GM19468 (cell line): ENCODE results near the gene ZFP91.

Experiments used
- ATAC-seq: cut with Tn5 transposase; IDR thresholded peaks from one replicate; pipeline ENCODE4 v1.9.1; 2021; ENCODE audit warnings: mild to moderate bottlenecking, moderate library complexity, moderate number of reproducible peaks; ENCODE audit not compliant: unreplicated experiment; ENCODE audit errors: extremely low read depth

The ZFP91 gene

DNA sequence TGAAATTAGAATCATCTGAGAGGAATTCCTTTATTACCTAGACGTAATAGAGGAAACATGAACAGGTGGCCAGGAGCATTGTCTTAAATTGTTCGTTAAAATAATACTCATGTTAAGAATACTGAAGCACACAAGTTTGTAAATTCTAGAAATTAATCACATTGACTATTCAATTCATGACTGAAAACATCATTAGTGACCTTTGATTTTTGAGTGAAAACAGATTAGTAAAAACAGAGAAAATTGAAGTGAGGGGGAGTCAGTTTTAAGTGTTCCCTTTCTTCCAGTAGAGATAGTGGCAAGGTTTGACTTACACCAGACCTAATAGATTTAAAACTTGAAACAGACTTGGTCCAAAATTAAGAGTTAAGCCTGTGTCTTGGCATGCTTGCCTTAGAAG, 1.4 kb downstream of the ZFP91 start:
- no peak for ATAC-seq

DNA sequence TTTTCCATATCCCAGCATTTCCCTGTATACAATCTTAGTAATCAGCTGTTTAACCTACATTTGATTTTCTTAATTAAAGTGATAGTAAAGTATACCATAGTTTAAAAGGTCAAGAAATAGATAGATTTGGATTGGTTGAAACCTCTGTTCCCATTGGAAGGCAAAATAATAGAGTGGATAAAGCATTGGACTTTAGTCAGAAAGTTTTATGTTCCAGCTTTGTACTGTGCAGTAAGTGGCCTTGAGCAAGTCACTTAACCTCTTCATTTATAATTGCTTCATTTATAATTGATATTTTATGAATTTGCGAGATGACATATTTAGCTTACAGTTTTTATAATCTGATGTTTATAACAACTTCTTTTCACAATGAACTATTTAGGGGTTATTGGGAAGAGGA, 3.6 kb downstream of the ZFP91 start:
- no peak for ATAC-seq

DNA sequence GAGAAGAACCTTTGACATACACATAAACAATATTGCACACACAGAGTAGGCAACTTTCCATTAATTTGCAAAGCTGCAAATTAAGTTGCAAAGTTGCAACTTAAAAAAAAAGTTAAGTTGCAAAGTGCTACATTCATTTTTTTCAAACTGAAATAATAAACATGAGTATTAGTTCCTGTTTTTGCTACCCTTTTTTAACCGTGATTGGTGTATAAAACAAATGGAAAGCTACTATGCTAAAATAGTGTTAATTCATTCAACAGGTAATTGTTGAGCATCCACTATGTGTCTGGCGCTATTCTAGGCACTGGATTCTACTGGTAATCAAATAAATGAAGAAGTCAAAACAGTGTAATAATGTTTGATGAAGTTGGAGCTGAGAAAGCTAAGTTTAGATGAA, 8.1 kb downstream of the ZFP91 start:
- ATAC-seq = no peak

DNA sequence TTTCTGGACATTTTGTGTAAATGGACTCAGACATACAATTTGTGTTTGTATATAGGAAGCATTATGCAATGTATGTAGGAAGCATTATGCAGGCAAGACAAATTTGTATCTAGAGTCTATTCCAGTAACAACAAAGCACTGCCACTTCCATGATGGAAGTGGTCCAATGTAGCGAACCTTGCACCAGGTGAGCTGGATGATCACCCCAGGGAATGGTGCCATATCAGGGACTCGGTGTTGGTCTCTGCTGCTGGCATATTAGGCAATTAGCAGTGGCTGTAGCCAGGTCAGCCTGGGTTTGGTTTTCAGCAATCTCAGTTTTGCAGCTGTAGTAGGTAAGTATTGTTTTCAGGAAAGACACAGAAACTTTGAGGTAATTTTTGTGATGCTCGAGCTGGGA, 12.8 kb downstream of the ZFP91 start:
- ATAC-seq = no peak

DNA sequence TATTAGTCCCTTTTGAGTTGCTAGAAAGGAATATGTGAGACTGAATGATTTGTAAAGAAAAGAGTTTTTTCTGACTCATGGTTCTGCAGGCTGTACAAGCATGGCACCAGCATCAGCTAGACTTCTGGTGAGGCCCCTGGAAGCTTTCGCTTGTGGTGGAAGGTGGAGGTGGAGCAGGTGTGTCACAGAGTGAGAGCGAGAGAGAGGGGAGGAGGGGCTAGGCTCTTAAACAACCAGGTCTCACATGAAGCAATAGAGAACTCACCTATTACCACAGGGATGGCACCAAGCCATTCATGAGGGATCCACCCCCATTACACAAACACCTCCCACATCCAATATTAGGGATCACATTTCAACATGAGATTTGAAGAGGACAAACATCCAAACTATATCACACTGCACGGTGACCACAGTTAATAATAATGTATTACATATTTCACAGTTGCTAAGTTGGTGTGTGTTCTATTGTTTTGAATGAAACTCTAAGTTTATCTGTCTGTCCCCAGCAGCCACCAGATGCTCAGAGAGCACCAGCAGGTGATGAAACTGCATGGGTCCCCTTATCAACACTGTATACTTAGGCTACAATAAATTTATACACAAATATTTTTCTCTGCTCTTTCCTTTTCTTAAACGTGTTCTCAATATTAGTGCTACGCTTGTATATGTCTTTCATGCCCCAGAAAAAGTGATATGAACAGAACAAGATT, 14.1 kb downstream of the ZFP91 start:
- no peak for ATAC-seq

DNA sequence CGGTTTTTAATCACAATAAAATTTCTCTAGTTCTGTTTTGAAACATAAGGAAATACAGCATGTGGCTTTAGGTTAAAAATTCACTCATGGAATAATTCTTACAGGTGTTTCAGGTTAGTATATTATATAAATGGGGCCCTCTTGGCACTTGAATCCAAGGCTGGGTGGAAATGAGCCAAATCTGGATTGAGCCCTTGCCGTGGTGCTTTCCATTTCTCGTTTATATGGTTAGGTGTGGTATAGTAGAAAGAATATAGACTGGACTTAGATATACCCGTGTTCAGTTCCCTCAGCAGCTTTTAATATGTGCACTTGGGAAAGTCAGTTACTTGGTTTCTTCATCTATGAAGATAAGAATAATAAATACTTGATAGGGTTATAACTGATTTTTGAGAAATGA, 16.0 kb downstream of the ZFP91 start:
- ATAC-seq = no peak

DNA sequence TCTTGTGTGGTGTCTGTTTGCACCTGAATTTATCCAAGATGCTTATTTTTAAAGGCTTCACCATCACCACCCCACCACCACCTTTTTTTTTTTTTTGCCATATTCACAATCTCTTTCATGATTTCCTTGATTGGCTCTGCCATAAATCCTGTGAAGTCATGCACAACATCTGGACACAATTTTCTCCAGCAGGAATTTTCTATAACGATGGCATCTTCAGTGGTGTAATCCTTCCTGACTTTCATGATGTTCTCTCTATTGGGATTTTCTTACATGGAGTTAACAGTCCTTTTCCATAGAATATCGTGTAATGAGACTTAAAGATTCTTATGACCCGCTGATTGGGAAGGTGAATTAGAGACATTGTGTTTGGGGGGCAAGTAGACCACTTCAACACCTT, 17.8 kb downstream of the ZFP91 start:
- ATAC-seq = no peak

DNA sequence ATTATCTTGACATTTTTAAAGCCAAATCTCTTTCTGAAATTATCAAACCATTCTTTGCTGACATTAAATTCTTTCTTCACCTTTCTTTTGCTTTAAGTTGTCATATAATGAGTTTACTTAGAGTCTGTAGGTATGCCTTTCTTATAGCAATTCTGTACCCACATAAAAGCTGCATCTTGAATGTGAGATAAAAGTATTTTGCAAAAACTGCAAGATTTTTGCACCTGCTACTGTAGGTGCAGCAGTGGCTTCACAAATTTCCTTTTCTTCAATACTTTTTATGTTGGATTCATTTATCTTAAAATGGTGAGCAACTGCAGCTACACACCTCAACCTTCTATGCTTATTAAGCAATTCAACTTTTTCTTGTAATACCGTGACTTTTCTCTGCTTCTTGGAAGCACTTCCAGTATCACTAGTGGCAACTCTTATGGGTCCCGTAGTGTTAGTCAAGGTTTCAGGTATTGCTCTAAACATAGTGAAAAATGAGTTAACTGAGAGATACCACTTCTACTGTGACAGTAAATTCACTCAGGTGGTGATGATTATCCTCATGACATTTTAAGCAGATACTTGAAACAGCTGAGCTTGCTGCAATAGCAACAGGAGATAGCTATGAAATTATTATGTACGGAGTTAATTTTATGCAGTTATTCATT, 18.8 kb downstream of the ZFP91 start:
- no peak for ATAC-seq

DNA sequence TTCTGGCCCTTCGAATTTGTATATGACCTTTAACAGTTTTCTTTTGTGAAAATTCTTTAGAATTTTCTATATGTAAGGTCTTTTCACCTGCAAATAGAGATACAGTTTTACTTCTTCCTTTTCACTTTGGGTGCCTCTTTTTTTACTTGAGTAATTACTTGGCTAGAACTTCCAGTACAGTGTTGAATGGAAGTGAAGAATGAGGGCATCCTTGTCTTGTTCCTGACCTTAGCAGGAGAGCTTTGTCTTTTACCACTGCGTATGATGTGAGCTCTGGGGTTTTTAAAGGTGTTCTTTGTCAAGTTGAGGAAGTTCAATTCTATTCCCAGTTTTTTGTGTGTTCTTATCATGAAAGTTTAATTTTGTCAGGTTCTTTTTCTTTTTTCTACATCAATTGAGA, 21.6 kb downstream of the ZFP91 start:
- ATAC-seq = no peak

DNA sequence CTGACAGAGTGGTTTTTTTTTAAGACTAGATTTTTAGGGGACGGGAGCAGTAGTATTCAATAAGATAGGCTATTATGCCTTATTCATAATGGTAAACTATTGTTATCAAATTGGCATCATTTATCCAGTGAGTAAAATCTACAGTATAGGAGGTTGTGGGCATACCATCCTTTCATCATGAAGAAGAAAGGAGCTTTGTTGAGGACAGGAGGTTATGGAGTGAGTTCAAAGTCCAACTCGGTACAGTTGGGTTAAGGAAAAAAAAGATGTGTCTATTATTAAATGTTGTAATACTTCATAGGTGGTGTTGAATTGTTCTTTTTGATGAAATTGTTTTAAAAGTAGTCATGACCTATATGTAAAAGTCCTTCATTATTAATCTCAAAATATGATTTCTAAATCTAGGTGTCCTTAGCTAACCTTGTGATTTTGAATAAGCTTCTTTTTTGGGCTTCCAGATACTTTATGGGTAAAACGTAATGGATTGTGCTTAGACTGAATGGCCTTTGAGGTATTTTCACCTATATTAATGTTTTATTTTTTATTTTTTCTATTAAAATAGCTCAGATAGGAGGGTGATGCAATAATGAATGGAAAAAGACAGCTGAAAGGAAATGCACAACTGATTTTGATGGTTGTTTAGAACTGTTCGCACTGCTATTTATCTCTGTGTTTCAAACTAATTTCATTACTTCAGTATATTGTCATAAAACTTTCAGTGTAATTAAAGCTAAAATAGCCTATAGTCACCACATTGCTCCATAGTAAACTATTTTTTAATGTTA, 28.3 kb downstream of the ZFP91 start:
- ATAC-seq = no peak

DNA sequence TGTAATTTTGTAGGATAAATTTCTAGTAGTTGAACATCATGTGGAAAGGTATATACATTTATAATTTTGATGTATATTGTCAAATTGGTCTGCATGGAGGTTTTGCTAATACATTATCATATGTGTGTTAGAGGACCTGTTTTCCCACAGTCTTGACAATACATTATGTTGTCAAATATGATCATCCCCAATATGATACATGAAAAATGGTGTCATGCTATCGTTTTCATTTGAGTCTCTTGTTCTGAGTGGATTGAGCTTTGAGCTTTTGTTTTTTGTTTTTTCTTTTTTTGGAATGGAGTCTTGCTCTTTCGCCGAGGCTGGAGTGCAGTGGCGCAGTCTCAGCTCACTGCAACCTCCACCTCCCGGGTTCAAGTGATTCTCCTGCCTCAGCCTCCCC, 29.5 kb downstream of the ZFP91 start:
- no peak for ATAC-seq

DNA sequence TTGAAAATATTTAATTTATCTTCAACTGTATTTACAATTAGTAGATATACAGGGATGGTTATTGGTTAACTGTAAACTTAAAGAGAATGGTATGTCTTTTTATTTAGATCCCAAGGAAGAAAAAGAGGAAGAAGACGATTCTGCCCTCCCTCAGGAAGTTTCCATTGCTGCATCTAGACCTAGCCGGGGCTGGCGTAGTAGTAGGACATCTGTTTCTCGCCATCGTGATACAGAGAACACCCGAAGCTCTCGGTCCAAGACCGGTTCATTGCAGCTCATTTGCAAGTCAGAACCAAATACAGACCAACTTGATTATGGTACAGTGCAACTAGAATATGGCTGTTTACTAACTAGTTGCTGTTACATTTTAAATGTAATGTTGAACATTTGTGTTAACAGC, 30.9 kb downstream of the ZFP91 start:
- no peak for ATAC-seq

DNA sequence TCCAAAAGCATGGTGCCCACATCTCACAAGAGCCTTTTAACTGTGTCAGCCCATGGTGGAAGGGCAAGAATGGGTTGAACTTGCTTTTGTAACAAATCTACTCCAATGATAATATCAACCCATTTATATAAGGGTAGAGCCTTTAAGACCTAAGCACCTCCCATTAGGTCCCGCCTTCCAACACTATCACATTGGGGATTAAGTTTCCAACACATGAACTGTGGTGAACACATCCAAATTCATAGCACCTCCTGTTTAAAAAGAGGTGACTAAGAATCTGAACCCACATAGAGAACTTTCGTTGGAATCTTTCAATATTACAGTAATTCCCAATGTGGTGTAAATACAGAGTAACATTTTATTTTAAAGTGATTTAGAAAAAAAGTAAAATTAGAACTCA, 34.4 kb downstream of the ZFP91 start:
- ATAC-seq = no peak

DNA sequence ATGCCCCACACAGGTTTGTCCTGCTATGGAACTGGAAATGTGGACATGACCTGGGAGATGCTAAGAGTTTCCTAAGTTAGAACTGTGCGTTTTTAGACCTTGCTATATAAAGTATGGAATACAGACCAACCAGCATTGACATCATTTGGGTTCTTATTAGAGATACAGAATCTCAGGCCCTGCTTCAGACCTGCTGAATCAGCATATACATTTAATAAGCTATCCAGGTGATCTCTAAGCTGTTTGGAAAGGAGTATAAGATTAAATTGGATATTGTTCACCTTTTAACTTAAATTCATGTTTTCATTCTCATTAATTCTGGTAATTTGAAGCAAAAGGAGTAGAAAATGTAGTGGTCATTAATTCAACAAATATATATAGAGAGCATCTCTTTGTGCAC, 36.7 kb downstream of the ZFP91 start:
- ATAC-seq = no peak

DNA sequence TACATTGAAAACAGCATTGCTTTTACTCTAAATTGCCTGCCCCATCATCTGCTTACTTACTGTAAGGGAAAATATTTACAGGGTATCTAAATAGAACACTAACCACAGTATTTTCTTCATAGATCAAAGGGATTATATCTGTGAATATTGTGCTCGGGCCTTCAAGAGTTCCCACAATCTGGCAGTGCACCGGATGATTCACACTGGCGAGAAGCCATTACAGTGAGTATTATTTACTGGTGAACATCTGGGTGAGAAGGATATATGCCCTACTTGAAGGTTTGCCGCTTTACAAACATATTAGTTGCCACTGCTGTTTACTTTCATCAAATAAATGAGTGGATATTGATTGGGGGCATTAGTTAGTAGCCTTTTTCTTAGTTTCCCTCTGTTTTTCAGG, 37.7 kb downstream of the ZFP91 start:
- no peak for ATAC-seq

DNA sequence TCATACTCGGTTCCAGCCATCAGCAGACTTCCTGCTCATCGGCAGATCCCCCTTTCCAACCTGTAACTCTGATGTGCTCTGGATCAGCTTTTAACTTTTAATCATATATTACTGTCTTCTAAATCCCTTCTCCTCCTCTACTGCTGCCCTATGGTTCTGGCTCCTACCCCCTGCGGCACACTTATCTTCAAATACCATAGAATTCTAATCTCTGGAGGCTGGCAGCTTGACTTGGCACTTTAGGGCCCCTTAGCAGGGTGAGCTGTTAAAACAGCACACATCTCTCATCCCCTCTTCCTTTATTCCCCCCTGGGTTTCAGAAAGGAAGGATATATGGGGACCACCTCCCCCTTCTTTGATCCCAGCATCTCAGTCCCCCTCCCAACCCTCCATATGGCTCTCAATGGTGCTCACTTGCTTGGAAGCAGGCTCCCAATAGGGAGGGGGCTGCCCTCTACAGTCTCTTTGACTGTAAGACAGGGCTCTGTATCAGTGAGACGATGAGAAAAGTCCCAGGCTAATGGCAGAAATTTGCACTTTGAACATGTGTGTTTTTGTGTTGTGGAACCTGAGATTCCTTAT, 39.2 kb downstream of the ZFP91 start:
- ATAC-seq = no peak

DNA sequence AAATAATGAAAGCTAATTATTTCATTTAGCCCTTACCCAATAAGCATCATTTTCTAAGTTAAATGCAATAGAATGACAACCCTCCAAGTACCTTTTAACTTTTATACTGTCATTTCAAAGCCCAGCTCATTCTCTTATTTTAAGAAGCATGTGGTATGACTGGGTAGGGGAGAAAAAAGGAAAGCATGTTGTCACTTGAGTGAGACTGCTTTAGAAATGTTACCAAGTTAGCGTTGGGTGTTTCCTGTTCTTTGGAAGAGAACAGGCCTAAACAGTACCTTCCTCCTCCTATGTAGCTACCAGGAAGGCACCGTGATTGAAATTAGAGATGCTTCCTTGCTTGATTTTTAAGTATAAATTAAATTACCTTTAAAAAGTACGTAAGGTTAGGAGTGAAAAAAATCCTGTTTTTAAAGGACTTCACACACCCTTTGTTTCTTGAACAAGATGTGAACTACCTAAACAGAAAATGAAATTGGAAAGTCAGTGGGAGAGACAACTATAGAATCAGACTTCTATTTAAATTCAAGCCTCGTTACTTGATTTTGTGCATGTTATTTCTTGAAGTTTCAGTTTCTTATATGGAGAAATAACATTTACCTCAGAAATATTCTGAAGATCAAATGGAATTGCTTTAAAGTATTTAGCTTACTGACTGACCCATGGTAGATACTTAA, 42.9 kb downstream of the ZFP91 start:
- no peak for ATAC-seq

DNA sequence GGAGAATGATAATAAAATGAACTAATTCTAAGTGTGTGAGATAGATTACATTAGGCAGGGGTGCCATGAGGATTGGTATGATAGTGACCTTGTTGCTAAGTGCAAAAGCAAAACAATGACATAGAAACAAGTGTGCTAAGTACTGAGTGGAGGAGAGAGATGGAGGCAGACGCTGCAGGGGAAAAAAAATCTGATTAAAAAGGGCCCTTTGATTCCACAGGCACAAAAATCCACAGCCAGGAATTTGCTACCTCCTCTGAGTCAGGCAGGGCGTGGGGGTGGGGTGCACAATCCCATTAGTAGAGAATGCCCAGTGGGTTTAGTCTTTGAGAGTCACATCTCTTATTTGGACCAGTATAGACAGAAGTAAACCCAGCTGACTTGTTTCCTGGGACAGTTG, 43.5 kb downstream of the ZFP91 start, which contains the start of gene CNTF:
Gene CNTF, plus strand, starts transcription at position 322 of the 400 bp plus-strand sequence. CDS start 88 bp downstream, outside the sequence.
- no peak for ATAC-seq

DNA sequence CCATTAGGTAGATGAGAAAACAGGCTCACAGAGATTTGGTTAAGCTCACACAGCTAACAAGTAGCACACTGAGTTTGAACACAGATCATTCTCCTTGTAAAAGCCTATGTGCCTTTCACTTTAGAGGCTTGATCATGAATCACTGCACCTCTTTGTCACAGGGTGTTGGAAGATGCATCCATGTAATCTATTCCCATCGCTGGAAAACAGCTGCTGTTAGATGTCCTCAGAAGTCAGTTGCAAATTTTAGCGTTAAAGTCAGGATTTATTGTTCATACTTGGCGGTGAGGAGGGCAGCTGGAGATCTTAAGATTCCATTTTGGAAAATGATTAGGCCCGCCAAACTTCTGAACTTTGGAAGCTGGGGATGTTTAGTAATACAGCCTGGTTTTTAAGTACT, 46.2 kb downstream of the ZFP91 start:
- no peak for ATAC-seq

DNA sequence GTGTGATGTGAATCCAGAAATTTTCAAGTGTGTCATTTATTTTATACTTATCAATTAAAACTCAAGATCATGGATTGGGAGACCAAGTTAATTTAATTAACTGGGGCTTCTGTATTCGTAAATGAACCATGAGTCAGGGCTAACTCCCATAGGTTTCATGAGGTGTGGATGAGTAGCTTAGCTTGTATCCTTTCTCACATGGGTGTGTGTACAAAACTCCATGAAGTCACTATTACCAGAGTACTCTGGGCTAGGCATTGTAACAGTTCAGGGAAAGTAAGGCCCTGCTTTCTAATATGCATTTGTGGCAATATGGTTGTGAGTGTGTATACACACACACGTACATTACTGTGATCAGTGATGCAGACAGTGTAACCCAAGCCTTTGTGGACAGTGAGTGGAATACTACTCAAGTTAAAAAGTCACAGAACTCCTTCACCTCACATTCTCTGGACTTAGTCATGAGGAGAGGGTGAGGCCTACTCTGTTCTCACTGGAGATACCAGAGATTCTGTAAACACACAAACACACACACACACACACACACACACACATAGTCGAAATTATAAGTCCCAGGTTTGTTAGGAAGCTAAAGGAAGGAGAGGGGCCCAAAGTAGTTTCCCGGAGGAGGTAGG, 47.1 kb downstream of the ZFP91 start:
- no peak for ATAC-seq
